ENCODE data around the gene ACTRT2.

GRCh38 chr1:2983706-2984398 is 37.4 kb upstream of the ACTRT2 start:
- TF ChIP-seq EZH2 (IDR thresholded peaks at IDR 0.05; ENCODE audit: borderline replicate concordance, low read length) (no peak), CTCF (conservative IDR thresholded peaks at IDR 0.05 in 1 of 2, IDR thresholded peaks at IDR 0.05 in 1 of 2; ENCODE audit: extremely low read depth in 1 of 2, insufficient read depth in 1 of 2, low read depth in 1 of 2, low read length in 2 of 2) (no peak)
